PC-3 (cell line): ENCODE measurements around the gene RPS26.

ENCODE experiments used
- CTCF ChIP-seq: fragments of 300-600 bp; sonication (generic); conservative IDR thresholded peaks from 2 replicates; pipeline ENCODE4 v1.5.1; 2017; ENCODE audit warnings: antibody characterized with exemption, low read depth, mild to moderate bottlenecking, low read length
- EZH2 ChIP-seq: fragments of 300-600 bp; sonication (generic); IDR thresholded peaks from one replicate; pipeline ENCODE4 v1.6.1; 2017; ENCODE audit warnings: antibody characterized with exemption, mild to moderate bottlenecking, low read length; ENCODE audit not compliant: unreplicated experiment
- EZH2phosphoT487 ChIP-seq: fragments of 300-600 bp; sonication (generic); IDR thresholded peaks from 2 replicates; pipeline ENCODE4 v1.6.1; 2018; ENCODE audit warnings: mild to moderate bottlenecking, antibody characterized with exemption, low read length, borderline replicate concordance

- peak; percentile 96 for TF ChIP-seq CTCF
- TF ChIP-seq EZH2, result no peak
- TF ChIP-seq EZH2phosphoT487, result no peak
Observed at GRCh38 chr12:55996201-55996714, 45.5 kb upstream of the RPS26 start.
